Neuronal stem cell (in vitro differentiated cells): ENCODE results near the gene PPP2R5A.

ENCODE experiments used
- DNase-seq: peaks from one replicate; pipeline ENCODE4 v3.0.0-alpha.2; 2013; ENCODE audit warnings: low spot score
- H2AFZ ChIP-seq: one replicate; pipeline ENCODE4 v1.6.1; 2013; ENCODE audit warnings: mild to moderate bottlenecking, low read length, inconsistent platforms
- H2AK5ac ChIP-seq: 2 replicates; pipeline ENCODE4 v1.6.1; 2013; ENCODE audit warnings: low read depth, mild to moderate bottlenecking, inconsistent platforms, low read length, moderate library complexity, mixed read lengths
- H2BK120ac ChIP-seq: 2 replicates; pipeline ENCODE4 v1.6.1; 2013; ENCODE audit warnings: low read depth, mild to moderate bottlenecking, inconsistent platforms, low read length, moderate library complexity, mixed read lengths
- H2BK12ac ChIP-seq: one replicate; pipeline ENCODE4 v1.6.1; 2013; ENCODE audit warnings: low read length, inconsistent platforms
- H2BK15ac ChIP-seq: 2 replicates; pipeline ENCODE4 v1.6.1; 2013; ENCODE audit warnings: mild to moderate bottlenecking, low read length, inconsistent platforms, mixed read lengths
- H2BK5ac ChIP-seq: one replicate; pipeline ENCODE4 v1.6.1; 2013; ENCODE audit warnings: inconsistent platforms, mild to moderate bottlenecking, low read length, moderate library complexity
- H3K14ac ChIP-seq: one replicate; pipeline ENCODE4 v1.6.1; 2013; ENCODE audit warnings: low read length, inconsistent platforms
- H3K18ac ChIP-seq: 2 replicates; pipeline ENCODE4 v1.6.1; 2013; ENCODE audit warnings: low read length, inconsistent platforms
- H3K23ac ChIP-seq: 2 replicates; pipeline ENCODE4 v1.6.1; 2013; ENCODE audit warnings: low read depth, mild to moderate bottlenecking, mixed read lengths, low read length, inconsistent platforms; ENCODE audit not compliant: poor library complexity
- H3K27ac ChIP-seq: replicated peaks from 3 replicates; pipeline ENCODE4 v1.5.1; 2013; ENCODE audit warnings: low read length, inconsistent platforms
- H3K27me3 ChIP-seq, 3 experiments: 2 replicates each; pipeline ENCODE4 v1.6.1; 2013; ENCODE audit warnings: low read length in 3 of 3, mild to moderate bottlenecking in 2 of 3, inconsistent platforms in 1 of 3, low read depth in 1 of 3, mixed read lengths in 1 of 3, moderate library complexity in 1 of 3; ENCODE audit not compliant: control insufficient read depth in 3 of 3, insufficient read depth in 3 of 3
- H3K36me3 ChIP-seq, 2 donors: replicated peaks in 1 of 2; 2 replicates each; pipeline ENCODE4 v1.6.1; 2013; ENCODE audit warnings: low read length in 2 of 2; ENCODE audit not compliant: control insufficient read depth in 2 of 2, insufficient read depth in 2 of 2
- H3K4ac ChIP-seq: 2 replicates; pipeline ENCODE4 v1.6.1; 2013; ENCODE audit warnings: inconsistent platforms, mild to moderate bottlenecking, low read length, moderate library complexity
- H3K4me1 ChIP-seq, 2 donors: 1 replicate in 1 of 2; 2 replicates in 1 of 2; pipeline ENCODE4 v1.6.1; 2013; ENCODE audit warnings: low read length in 2 of 2, low read depth in 1 of 2; ENCODE audit not compliant: control insufficient read depth in 2 of 2, insufficient read depth in 1 of 2
- H3K4me2 ChIP-seq: one replicate; pipeline ENCODE4 v1.6.1; 2013; ENCODE audit warnings: mild to moderate bottlenecking, low read length, inconsistent platforms; ENCODE audit not compliant: insufficient read depth, poor library complexity, severe bottlenecking
- H3K4me3 ChIP-seq, 2 donors: 2 replicates each; pipeline ENCODE4 v1.5.1; 2013; ENCODE audit warnings: low read length in 2 of 2, mild to moderate bottlenecking in 2 of 2, inconsistent platforms in 1 of 2, moderate library complexity in 1 of 2
- H3K79me1 ChIP-seq: one replicate; pipeline ENCODE4 v1.6.1; 2013; ENCODE audit warnings: low read depth, mild to moderate bottlenecking, inconsistent platforms, low read length, moderate library complexity
- H3K9ac ChIP-seq: one replicate; pipeline ENCODE4 v1.6.1; 2013; ENCODE audit warnings: mild to moderate bottlenecking, low read depth, low read length, inconsistent platforms; ENCODE audit not compliant: poor library complexity
- H3K9me3 ChIP-seq, 2 donors: replicated peaks in 1 of 2; 2 replicates each; pipeline versions ENCODE3 to v1.6.1; 2013; ENCODE audit warnings: low read length in 2 of 2, mild to moderate bottlenecking in 2 of 2, inconsistent platforms in 1 of 2, low read depth in 1 of 2, mixed read lengths in 1 of 2, moderate library complexity in 1 of 2; ENCODE audit not compliant: control insufficient read depth in 2 of 2, insufficient read depth in 1 of 2
- H4K8ac ChIP-seq: one replicate; pipeline ENCODE4 v1.6.1; 2013; ENCODE audit warnings: low read depth, mild to moderate bottlenecking, inconsistent platforms, low read length, moderate library complexity
- H4K91ac ChIP-seq: one replicate; pipeline ENCODE4 v1.6.1; 2013; ENCODE audit warnings: low read length, low read depth, mild to moderate bottlenecking, inconsistent platforms; ENCODE audit not compliant: poor library complexity
- WGBS, 2 donors: extraction: QIAGEN DNeasy Blood & Tissue Kit; methylation state at CpG; one replicate each; pipeline ENCODE4 v1.1.7; 2013; ENCODE audit warnings: missing lambda C conversion rate in 2 of 2, mixed read lengths in 1 of 2; ENCODE audit not compliant: insufficient read length in 2 of 2, insufficient replicate concordance in 1 of 2; ENCODE audit errors: extremely low coverage in 2 of 2; 5-methylcytosine and 5-hydroxymethylcytosine counted together

Gene PPP2R5A

DNA sequence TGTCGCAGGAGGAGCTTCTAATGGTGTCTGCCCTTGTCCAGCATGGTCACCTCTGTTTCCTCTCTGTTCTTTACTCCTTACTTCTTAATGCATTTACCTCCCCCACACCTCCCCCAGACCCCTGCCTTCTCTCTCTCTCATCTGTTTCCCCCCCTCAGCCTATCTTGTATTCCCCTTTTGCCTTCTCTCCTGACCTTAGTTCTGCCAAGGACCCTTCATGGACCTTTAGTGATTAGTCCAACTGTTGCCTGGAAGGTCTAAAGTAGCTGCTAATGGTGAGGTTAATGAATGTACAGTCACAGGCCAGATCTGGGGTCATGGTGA is 42.3 kb upstream of the PPP2R5A start:
- no peak overlapping the region for H3K18ac ChIP-seq
- H2BK15ac ChIP-seq, result no peak overlapping the region
- no peak overlapping the region for H4K8ac ChIP-seq
- no peak overlapping the region for H2BK120ac ChIP-seq
- no peak overlapping the region for H3K9ac ChIP-seq
- no peak overlapping the region for H2BK5ac ChIP-seq
- H2AFZ ChIP-seq, result no peak overlapping the region
- no peak overlapping the region for H3K14ac ChIP-seq
- no peak overlapping the region for H2BK12ac ChIP-seq
- H3K4ac ChIP-seq, result no peak overlapping the region
- H3K27me3 ChIP-seq, result no peaks in the 10 kb centered on the region
- H3K79me1 ChIP-seq, result no peaks in the 10 kb centered on the region
- no peaks in the 10 kb centered on the region for H3K4me1 ChIP-seq
- H4K91ac ChIP-seq, result no peak overlapping the region
- no peak overlapping the region for H2AK5ac ChIP-seq
- no peak overlapping the region for H3K23ac ChIP-seq
- no peaks in the 10 kb centered on the region for H3K9me3 ChIP-seq
- no peak overlapping the region for H3K4me2 ChIP-seq
- no CpG with 5 or more reads among the region's 1 CpG for WGBS, 2 donors
- H3K36me3 ChIP-seq, result no peaks in the 10 kb centered on the region
- no peak overlapping the region for H3K4me3 ChIP-seq
- no peak for DNase-seq
- H3K27ac ChIP-seq, result no peak overlapping the region

DNA sequence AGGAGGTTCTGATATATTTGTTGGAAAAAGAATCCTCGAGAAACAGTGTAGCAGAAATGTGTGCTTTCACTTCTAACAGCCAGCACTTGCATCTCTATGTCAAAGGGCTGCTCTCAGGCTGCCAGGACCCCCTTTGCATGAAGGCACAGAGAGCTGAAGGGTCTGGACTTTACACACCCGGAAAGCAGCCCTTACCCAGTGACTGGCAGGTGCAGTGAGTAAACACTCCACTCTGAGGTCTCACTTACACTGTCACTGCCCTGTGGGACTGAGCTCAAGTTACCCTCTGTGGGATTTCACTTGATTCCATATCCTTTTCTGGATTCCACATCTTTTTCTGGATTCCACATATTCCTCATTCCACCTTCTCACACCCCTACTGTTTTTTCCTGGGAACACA is 40.8 kb upstream of the PPP2R5A start:
- Histone ChIP-seq H3K4me1 (no peaks in the 10 kb centered on the region), H3K79me1 (no peaks in the 10 kb centered on the region), H3K9ac (no peak overlapping the region), H3K4me3 (no peak overlapping the region), H2BK5ac (no peak overlapping the region), H2BK12ac (no peak overlapping the region), H2BK15ac (no peak overlapping the region), H3K14ac (no peak overlapping the region), H3K27me3 (no peaks in the 10 kb centered on the region), H3K9me3 (no peaks in the 10 kb centered on the region), H3K4me2 (no peak overlapping the region), H4K8ac (no peak overlapping the region), H3K36me3 (no peaks in the 10 kb centered on the region), H2AFZ (no peak overlapping the region), H3K18ac (no peak overlapping the region), H3K4ac (no peak overlapping the region), H2BK120ac (no peak overlapping the region), H4K91ac (no peak overlapping the region), H2AK5ac (no peak overlapping the region), H3K23ac (no peak overlapping the region), H3K27ac (no peak overlapping the region)
- no CpG with 5 or more reads among the region's 2 CpGs for WGBS, 2 donors
- DNase-seq, result no peak

DNA sequence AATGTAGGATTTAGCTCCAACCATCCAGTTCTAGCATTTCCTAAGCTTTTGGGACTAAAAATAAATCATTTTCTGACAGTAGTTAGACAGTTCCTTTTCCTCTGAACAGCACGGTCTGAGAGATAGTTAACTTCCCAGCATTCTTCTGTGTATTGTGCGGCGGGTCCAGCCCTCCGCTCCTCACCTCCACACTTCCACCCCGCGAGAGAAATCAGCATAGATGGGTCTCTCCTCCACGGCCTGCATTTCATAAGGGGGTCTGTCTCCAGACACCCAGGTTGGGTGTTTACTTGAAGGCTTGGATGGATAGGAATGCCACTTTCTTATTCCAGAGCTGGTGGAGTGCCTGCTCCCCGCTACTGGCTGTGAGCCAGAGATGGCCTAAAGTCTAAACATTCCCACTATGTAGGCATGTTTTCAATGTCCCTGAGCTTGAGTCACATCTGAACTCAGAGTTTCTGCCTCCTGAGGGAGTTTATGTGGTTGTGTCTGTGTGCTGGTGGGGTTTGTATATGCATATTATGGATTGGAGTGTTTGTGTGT is 38.0 kb upstream of the PPP2R5A start:
- Histone ChIP-seq H3K79me1 (no peaks in the 10 kb centered on the region), H2AFZ (no peak overlapping the region), H3K36me3 (no peaks in the 10 kb centered on the region), H2BK15ac (no peak overlapping the region), H3K27ac (no peak overlapping the region), H3K9ac (no peak overlapping the region), H2BK12ac (no peak overlapping the region), H3K4me1 (no peaks in the 10 kb centered on the region), H3K9me3 (no peaks in the 10 kb centered on the region), H3K27me3 (peaks cover 0 to 4% (median 0%) of the 10 kb centered on the region in 3 experiments), H2BK120ac (no peak overlapping the region), H3K4me3 (no peak overlapping the region), H2BK5ac (no peak overlapping the region), H3K18ac (no peak overlapping the region), H3K4me2 (no peak overlapping the region), H2AK5ac (no peak overlapping the region), H3K23ac (no peak overlapping the region), H3K4ac (no peak overlapping the region), H4K91ac (no peak overlapping the region), H4K8ac (no peak overlapping the region), H3K14ac (no peak overlapping the region)
- no peak for DNase-seq
- no CpG with 5 or more reads among the region's 8 CpGs for WGBS, 2 donors

DNA sequence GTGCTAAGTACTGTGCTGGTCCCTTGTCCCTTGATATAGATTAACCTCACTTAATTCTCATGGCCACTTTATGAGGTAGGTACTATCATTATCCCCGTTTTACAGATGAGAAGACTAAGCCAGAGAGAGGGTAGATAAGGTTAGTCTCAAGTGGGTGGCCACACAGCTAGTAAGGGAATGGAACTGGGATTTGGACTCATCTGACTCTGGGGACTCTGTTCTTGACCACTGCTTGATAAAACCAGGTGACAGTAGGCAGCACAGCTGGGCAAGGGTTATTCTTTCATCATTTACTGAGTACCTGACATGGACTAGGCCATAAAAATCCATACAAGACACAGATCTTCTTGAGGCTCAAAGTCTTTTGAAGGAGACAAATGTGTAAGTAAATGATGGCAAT is 37.2 kb upstream of the PPP2R5A start:
- no peaks in the 10 kb centered on the region for H3K79me1 ChIP-seq
- no peak overlapping the region for H3K18ac ChIP-seq
- peaks cover 0 to 4% (median 0%) of the 10 kb centered on the region in 3 experiments for H3K27me3 ChIP-seq
- no peak overlapping the region for H2BK5ac ChIP-seq
- no peak overlapping the region for H3K4me3 ChIP-seq
- no peaks in the 10 kb centered on the region for H3K36me3 ChIP-seq
- H4K8ac ChIP-seq, result no peak overlapping the region
- H2BK12ac ChIP-seq, result no peak overlapping the region
- no peak overlapping the region for H3K14ac ChIP-seq
- H4K91ac ChIP-seq, result no peak overlapping the region
- no peak overlapping the region for H2AFZ ChIP-seq
- no peak overlapping the region for H3K27ac ChIP-seq
- no peak for DNase-seq
- H2AK5ac ChIP-seq, result no peak overlapping the region
- no CpG with 5 or more reads among the region's 1 CpG for WGBS, 2 donors
- H3K4ac ChIP-seq, result no peak overlapping the region
- no peaks in the 10 kb centered on the region for H3K9me3 ChIP-seq
- H3K9ac ChIP-seq, result no peak overlapping the region
- no peak overlapping the region for H3K23ac ChIP-seq
- H3K4me1 ChIP-seq, result no peaks in the 10 kb centered on the region
- H2BK120ac ChIP-seq, result no peak overlapping the region
- H2BK15ac ChIP-seq, result no peak overlapping the region
- no peak overlapping the region for H3K4me2 ChIP-seq
